HepG2 (cell line): ENCODE data around the gene CEP89. TPM values are rescaled to one million over a fixed set of nuclear protein-coding genes. Genes with fewer than 3 reads are reported as not detected.

ENCODE experiments used
- CENPX ChIP-seq: sonication (generic); formaldehyde crosslinking; IDR thresholded peaks from 2 replicates; pipeline ENCODE4 v1.9.0; 2021; ENCODE audit warnings: mild to moderate bottlenecking, missing genetic modification reagents, moderate library complexity
- GATA4 ChIP-seq: sonication (generic); IDR thresholded peaks from 2 replicates; pipeline ENCODE4 v1.6.1; 2016; ENCODE audit warnings: antibody characterized with exemption, low read depth, borderline replicate concordance
- KDM5B ChIP-seq: sonication (generic); formaldehyde crosslinking; IDR thresholded peaks from 2 replicates; pipeline ENCODE4 v1.4.0; 2020; ENCODE audit warnings: missing genetic modification reagents, mild to moderate bottlenecking, borderline replicate concordance
- MLLT10 ChIP-seq: sonication (generic); formaldehyde crosslinking; IDR thresholded peaks from 2 replicates; pipeline ENCODE4 v1.4.0; 2020; ENCODE audit warnings: missing genetic modification reagents
- NPAS2 ChIP-seq: sonication (generic); formaldehyde crosslinking; IDR thresholded peaks from 2 replicates; pipeline ENCODE4 v1.8.0; 2022; ENCODE audit warnings: mild to moderate bottlenecking, missing genetic modification reagents, borderline replicate concordance
- ZNF326 ChIP-seq: sonication (generic); formaldehyde crosslinking; IDR thresholded peaks from 2 replicates; pipeline ENCODE4 v1.4.0; 2020; ENCODE audit warnings: missing genetic modification reagents, borderline replicate concordance
- ZNF556 ChIP-seq: sonication (generic); formaldehyde crosslinking; IDR thresholded peaks from 2 replicates; pipeline ENCODE4 v1.4.0; 2020; ENCODE audit warnings: mild to moderate bottlenecking, missing genetic modification reagents, borderline replicate concordance
- ZNF816 ChIP-seq: sonication (generic); formaldehyde crosslinking; IDR thresholded peaks from 2 replicates; pipeline ENCODE4 v1.8.0; 2022; ENCODE audit warnings: missing genetic modification reagents, mild to moderate bottlenecking, borderline replicate concordance
- ZNF83 ChIP-seq: sonication (generic); formaldehyde crosslinking; IDR thresholded peaks from 2 replicates; pipeline ENCODE4 v1.4.0; 2020; ENCODE audit warnings: missing genetic modification reagents, mild to moderate bottlenecking, borderline replicate concordance
- polyA plus RNA-seq, 8 experiments: library from polyadenylated mRNA; depleted of rRNA in 3 of 8; stranded (reverse) in 7 of 8; unstranded in 1 of 8; fragments of >200 nt; fragmentation: Illumina TruSeq in 4 of 8; extraction: Trizol in 4 of 8; gene quantifications; 2 replicates each; pipeline versions ENCODE4 v1.2.1 to v1.2.3, GENCODE V29; 2011 to 2016; ENCODE audit warnings: low read depth in 4 of 8, missing spikeins in 1 of 8, mixed read lengths in 1 of 8; ENCODE audit not compliant: insufficient read depth in 1 of 8
- total RNA-seq, 5 experiments: library from RNA; depleted of rRNA; stranded (reverse); fragments of >200 nt; fragmentation: Illumina TruSeq; extraction: Trizol; gene quantifications; 2 replicates each; pipeline ENCODE4 v1.2.3, GENCODE V29; 2016; ENCODE audit warnings: low read depth in 1 of 5
- TF ChIP-seq, protein P1 (sequence below): sonication (generic); formaldehyde crosslinking; IDR thresholded peaks from 2 replicates; pipeline ENCODE4 v1.9.0; 2021; ENCODE audit warnings: mild to moderate bottlenecking, missing genetic modification reagents
- TF ChIP-seq, protein P2 (sequence below): sonication (generic); formaldehyde crosslinking; IDR thresholded peaks from 2 replicates; pipeline ENCODE4 v1.5.0; 2020; ENCODE audit warnings: missing genetic modification reagents
- TF ChIP-seq, protein P3 (sequence below): sonication (generic); formaldehyde crosslinking; IDR thresholded peaks from 2 replicates; pipeline ENCODE4 v1.4.0; 2020; ENCODE audit warnings: missing genetic modification reagents
- TF ChIP-seq, protein P4 (sequence below): sonication (generic); formaldehyde crosslinking; IDR thresholded peaks from 2 replicates; pipeline ENCODE4 v1.8.1; 2023; ENCODE audit warnings: mild to moderate bottlenecking, missing genetic modification reagents
- TF ChIP-seq, protein P5 (sequence below): sonication (generic); formaldehyde crosslinking; IDR thresholded peaks from 2 replicates; pipeline ENCODE4 v1.4.0; 2020; ENCODE audit warnings: missing genetic modification reagents, borderline replicate concordance

Gene CEP89
- total and polyA plus RNA-seq, 2 of the 13 experiments (the other 11 are each of a cell fraction or from before 2014, with no cell fraction given), result 7.2 to 10.9 TPM

DNA sequence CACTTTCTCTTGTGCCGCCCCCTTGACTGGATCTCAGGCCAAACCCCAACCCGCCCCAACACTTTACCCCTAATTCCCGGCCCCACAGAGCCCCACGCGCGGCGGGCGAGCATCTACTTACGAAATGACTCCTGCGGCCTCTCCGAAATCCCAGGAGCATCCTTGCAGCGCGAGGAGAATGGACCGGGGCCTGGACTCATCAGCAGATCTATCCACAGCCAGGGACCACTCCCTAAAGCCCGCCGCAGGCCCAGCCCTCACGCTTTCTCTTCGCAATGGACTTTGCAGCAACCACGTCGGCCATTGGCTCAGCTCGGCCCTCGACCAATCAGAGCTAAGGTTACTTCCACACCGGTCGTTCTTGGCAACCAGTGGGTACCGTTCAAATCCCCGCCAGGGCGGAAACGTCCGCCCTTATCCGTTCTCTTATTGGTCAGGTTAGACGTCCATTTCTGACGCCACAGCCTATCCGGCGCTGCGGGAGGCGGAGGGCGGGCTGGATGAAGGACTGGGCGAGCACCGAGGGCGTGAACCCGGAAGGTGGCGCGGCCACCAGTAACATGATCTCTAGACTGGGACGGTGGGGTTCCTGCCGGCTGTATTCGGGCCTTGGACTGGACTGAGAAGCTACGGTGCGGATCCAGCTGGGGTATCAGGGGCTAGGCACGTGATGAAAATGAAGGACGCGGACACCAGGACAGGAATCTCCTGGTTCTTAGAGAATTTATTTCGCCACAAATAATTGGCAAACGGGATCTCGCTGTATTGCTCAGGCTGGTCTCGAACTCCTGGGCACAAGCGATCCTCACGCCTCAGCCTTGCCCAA lies at the start of gene CEP89, which contains the start of gene FAAP24 (continued):
- TF ChIP-seq, protein P1, sequence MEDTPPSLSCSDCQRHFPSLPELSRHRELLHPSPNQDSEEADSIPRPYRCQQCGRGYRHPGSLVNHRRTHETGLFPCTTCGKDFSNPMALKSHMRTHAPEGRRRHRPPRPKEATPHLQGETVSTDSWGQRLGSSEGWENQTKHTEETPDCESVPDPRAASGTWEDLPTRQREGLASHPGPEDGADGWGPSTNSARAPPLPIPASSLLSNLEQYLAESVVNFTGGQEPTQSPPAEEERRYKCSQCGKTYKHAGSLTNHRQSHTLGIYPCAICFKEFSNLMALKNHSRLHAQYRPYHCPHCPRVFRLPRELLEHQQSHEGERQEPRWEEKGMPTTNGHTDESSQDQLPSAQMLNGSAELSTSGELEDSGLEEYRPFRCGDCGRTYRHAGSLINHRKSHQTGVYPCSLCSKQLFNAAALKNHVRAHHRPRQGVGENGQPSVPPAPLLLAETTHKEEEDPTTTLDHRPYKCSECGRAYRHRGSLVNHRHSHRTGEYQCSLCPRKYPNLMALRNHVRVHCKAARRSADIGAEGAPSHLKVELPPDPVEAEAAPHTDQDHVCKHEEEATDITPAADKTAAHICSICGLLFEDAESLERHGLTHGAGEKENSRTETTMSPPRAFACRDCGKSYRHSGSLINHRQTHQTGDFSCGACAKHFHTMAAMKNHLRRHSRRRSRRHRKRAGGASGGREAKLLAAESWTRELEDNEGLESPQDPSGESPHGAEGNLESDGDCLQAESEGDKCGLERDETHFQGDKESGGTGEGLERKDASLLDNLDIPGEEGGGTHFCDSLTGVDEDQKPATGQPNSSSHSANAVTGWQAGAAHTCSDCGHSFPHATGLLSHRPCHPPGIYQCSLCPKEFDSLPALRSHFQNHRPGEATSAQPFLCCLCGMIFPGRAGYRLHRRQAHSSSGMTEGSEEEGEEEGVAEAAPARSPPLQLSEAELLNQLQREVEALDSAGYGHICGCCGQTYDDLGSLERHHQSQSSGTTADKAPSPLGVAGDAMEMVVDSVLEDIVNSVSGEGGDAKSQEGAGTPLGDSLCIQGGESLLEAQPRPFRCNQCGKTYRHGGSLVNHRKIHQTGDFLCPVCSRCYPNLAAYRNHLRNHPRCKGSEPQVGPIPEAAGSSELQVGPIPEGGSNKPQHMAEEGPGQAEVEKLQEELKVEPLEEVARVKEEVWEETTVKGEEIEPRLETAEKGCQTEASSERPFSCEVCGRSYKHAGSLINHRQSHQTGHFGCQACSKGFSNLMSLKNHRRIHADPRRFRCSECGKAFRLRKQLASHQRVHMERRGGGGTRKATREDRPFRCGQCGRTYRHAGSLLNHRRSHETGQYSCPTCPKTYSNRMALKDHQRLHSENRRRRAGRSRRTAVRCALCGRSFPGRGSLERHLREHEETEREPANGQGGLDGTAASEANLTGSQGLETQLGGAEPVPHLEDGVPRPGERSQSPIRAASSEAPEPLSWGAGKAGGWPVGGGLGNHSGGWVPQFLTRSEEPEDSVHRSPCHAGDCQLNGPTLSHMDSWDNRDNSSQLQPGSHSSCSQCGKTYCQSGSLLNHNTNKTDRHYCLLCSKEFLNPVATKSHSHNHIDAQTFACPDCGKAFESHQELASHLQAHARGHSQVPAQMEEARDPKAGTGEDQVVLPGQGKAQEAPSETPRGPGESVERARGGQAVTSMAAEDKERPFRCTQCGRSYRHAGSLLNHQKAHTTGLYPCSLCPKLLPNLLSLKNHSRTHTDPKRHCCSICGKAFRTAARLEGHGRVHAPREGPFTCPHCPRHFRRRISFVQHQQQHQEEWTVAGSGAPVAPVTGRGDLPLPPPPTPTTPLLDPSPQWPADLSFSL (CRISPR knock-in tag), result no peak
- TF ChIP-seq, protein P2, sequence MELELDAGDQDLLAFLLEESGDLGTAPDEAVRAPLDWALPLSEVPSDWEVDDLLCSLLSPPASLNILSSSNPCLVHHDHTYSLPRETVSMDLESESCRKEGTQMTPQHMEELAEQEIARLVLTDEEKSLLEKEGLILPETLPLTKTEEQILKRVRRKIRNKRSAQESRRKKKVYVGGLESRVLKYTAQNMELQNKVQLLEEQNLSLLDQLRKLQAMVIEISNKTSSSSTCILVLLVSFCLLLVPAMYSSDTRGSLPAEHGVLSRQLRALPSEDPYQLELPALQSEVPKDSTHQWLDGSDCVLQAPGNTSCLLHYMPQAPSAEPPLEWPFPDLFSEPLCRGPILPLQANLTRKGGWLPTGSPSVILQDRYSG (CRISPR knock-in tag), result no peak
- TF ChIP-seq, protein P3, sequence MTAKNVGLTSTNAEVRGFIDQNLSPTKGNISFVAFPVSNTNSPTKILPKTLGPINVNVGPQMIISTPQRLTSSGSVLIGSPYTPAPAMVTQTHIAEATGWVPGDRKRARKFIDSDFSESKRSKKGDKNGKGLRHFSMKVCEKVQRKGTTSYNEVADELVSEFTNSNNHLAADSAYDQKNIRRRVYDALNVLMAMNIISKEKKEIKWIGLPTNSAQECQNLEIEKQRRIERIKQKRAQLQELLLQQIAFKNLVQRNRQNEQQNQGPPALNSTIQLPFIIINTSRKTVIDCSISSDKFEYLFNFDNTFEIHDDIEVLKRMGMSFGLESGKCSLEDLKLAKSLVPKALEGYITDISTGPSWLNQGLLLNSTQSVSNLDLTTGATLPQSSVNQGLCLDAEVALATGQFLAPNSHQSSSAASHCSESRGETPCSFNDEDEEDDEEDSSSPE (CRISPR knock-in tag), result peak; percentile 100
- TF ChIP-seq ZNF816 (CRISPR knock-in tag), result peak; percentile 76; the same call in 1 of the 2 replicates
- TF ChIP-seq, protein P4, sequence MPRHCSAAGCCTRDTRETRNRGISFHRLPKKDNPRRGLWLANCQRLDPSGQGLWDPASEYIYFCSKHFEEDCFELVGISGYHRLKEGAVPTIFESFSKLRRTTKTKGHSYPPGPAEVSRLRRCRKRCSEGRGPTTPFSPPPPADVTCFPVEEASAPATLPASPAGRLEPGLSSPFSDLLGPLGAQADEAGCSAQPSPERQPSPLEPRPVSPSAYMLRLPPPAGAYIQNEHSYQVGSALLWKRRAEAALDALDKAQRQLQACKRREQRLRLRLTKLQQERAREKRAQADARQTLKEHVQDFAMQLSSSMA (CRISPR knock-in tag), result no peak; the same call in 1 of the 2 replicates
- TF ChIP-seq ZNF556, result peak; percentile 55; the same call in 1 of the 2 replicates
- TF ChIP-seq ZNF83, result no peak
- no peak for TF ChIP-seq ZNF326
- peak; percentile 48; the same call in 1 of the 2 replicates for TF ChIP-seq KDM5B (CRISPR knock-in tag)
- no peak for TF ChIP-seq GATA4
- no peak for TF ChIP-seq NPAS2 (CRISPR knock-in tag)
- no peak for TF ChIP-seq CENPX
- TF ChIP-seq MLLT10 (CRISPR knock-in tag), result no peak
- TF ChIP-seq, protein P5, sequence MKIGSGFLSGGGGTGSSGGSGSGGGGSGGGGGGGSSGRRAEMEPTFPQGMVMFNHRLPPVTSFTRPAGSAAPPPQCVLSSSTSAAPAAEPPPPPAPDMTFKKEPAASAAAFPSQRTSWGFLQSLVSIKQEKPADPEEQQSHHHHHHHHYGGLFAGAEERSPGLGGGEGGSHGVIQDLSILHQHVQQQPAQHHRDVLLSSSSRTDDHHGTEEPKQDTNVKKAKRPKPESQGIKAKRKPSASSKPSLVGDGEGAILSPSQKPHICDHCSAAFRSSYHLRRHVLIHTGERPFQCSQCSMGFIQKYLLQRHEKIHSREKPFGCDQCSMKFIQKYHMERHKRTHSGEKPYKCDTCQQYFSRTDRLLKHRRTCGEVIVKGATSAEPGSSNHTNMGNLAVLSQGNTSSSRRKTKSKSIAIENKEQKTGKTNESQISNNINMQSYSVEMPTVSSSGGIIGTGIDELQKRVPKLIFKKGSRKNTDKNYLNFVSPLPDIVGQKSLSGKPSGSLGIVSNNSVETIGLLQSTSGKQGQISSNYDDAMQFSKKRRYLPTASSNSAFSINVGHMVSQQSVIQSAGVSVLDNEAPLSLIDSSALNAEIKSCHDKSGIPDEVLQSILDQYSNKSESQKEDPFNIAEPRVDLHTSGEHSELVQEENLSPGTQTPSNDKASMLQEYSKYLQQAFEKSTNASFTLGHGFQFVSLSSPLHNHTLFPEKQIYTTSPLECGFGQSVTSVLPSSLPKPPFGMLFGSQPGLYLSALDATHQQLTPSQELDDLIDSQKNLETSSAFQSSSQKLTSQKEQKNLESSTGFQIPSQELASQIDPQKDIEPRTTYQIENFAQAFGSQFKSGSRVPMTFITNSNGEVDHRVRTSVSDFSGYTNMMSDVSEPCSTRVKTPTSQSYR (CRISPR knock-in tag), result no peak
